GM13977 (cell line): ENCODE measurements around the gene PSMD2.

Experiments
- DNase-seq: peaks from one replicate; pipeline ENCODE4 v3.0.0; 2012; ENCODE audit warnings: low spot score
- CTCF ChIP-seq: IDR thresholded peaks from 2 replicates; pipeline ENCODE4 v1.5.1; 2012; ENCODE audit warnings: mild to moderate bottlenecking, control low read depth; ENCODE audit not compliant: insufficient read depth; ENCODE audit errors: extremely low read depth, missing control alignments
- in situ Hi-C: fragments of 300-500 bp; cut with MboI; formaldehyde crosslinking; loops from one replicate; pipeline ENCODE4 v1.12.0; 2022; ENCODE audit warnings: low sequenced_read_pairs, low pct_unique_long_range_greater_than_20kb, mixed read lengths, inconsistent platforms; ENCODE audit not compliant: unreplicated experiment

Gene PSMD2

GRCh38 chr3:184333190-184333589, 34.1 kb downstream of the PSMD2 start:
- in situ Hi-C loops, result no loop called here
- TF ChIP-seq CTCF, result no peak
- DNase-seq, result no peak

- no peak for TF ChIP-seq CTCF
- in situ Hi-C loops, result no loop called here
- DNase-seq, result no peak
Observed at GRCh38 chr3:184333700-184334099, 34.7 kb downstream of the PSMD2 start.

GRCh38 chr3:184334470-184335158, 35.6 kb downstream of the PSMD2 start:
- no peak for DNase-seq
- in situ Hi-C loops, result no loop called here
- no peak for TF ChIP-seq CTCF

GRCh38 chr3:184335291-184335660, 36.2 kb downstream of the PSMD2 start:
- TF ChIP-seq CTCF, result no peak
- in situ Hi-C loops, result no loop called here
- no peak for DNase-seq

- DNase-seq, result peak; percentile 95
- in situ Hi-C loops, result no loop called here
- no peak for TF ChIP-seq CTCF
Observed at GRCh38 chr3:184335661-184336546, 36.9 kb downstream of the PSMD2 start.

GRCh38 chr3:184336547-184337398, 37.7 kb downstream of the PSMD2 start:
- in situ Hi-C loops, result no loop called here
- DNase-seq, result peak; percentile 71
- no peak for TF ChIP-seq CTCF
